PC-3 (cell line): Measurements from ENCODE around the gene SKAP1. TPM values are rescaled to one million over a fixed set of nuclear protein-coding genes. Genes with fewer than 3 reads are reported as not detected.

Source experiments
- ATAC-seq: fragments of 200-7000 bp; cut with Tn5 transposase; 2 replicates; pipeline ENCODE4 v1.9.1; 2020; ENCODE audit warnings: mild to moderate bottlenecking, moderate library complexity
- Bru-seq: library from RNA; stranded (reverse); fragments of 400-500 nt; gene quantifications from one replicate; lab custom pipeline; 2021; lab: Mats Ljungman, UMichigan
- BruChase-seq, 2 experiments: library from RNA; stranded (reverse); fragments of 400-500 nt; gene quantifications; one replicate each; lab custom pipeline; 2021; lab: Mats Ljungman, UMichigan
- BruUV-seq: library from RNA; stranded (reverse); fragments of 400-500 nt; replicated peaks from 2 replicates; lab custom pipeline; 2021; lab: Mats Ljungman, UMichigan
- CTCF ChIA-PET: fragments of 300-600 bp; sonication (Branson Sonifier 250); formaldehyde crosslinking; loops from one replicate; lab custom pipeline; 2022; ENCODE audit warnings: antibody characterized with exemption; lab: Charles Lee
- POLR2A ChIA-PET: fragments of 300-600 bp; sonication (Branson Sonifier 250); formaldehyde crosslinking; loops from one replicate; lab custom pipeline; 2022; ENCODE audit warnings: antibody characterized with exemption; ENCODE audit not compliant: unreplicated experiment; lab: Charles Lee
- DNase-seq: peaks from one replicate; pipeline ENCODE4 v3.0.0-alpha.2; 2015
- H2AFZ ChIP-seq: fragments of 300-600 bp; sonication (generic); 2 replicates; pipeline ENCODE4 v1.6.0; 2016; ENCODE audit warnings: antibody characterized with exemption, low read length
- H3F3A ChIP-seq: fragments of 300-600 bp; sonication (generic); one replicate; pipeline ENCODE4 v1.6.0; 2017; ENCODE audit warnings: antibody characterized with exemption, low read length, control low read depth, mild to moderate bottlenecking; ENCODE audit not compliant: unreplicated experiment
- H3K27ac ChIP-seq: fragments of 300-600 bp; sonication (generic); 2 replicates; pipeline ENCODE4 v1.5.1; 2016; ENCODE audit warnings: mild to moderate bottlenecking, low read length
- H3K27me3 ChIP-seq: fragments of 300-600 bp; sonication (generic); 2 replicates; pipeline ENCODE4 v1.6.1; 2016; ENCODE audit warnings: low read length, mixed read lengths
- H3K36me3 ChIP-seq: fragments of 300-600 bp; sonication (generic); 2 replicates; pipeline ENCODE4 v1.6.1; 2016; ENCODE audit warnings: low read depth, mixed run types, low read length, mixed read lengths
- H3K4me1 ChIP-seq: fragments of 300-600 bp; sonication (generic); 2 replicates; pipeline ENCODE4 v1.5.1; 2016; ENCODE audit warnings: low read length; ENCODE audit not compliant: insufficient read depth
- H3K4me2 ChIP-seq: fragments of 300-600 bp; sonication (generic); 2 replicates; pipeline ENCODE4 v1.6.0; 2016; ENCODE audit warnings: low read length
- H3K4me3 ChIP-seq: fragments of 300-600 bp; sonication (generic); 2 replicates; pipeline ENCODE4 v1.5.1; 2016; ENCODE audit warnings: mild to moderate bottlenecking, low read length, mixed read lengths
- H3K79me2 ChIP-seq: fragments of 300-600 bp; sonication (generic); 2 replicates; pipeline ENCODE4 v1.6.1; 2017; ENCODE audit warnings: low read length, mixed read lengths
- H3K9ac ChIP-seq: fragments of 300-600 bp; sonication (generic); 2 replicates; pipeline ENCODE4 v1.6.0; 2016; ENCODE audit warnings: mild to moderate bottlenecking, low read length
- H3K9me2 ChIP-seq: fragments of 300-600 bp; sonication (generic); replicated peaks from 2 replicates; pipeline ENCODE4 v1.6.1; 2016; ENCODE audit warnings: mixed run types, low read length, mixed read lengths
- H3K9me3 ChIP-seq: fragments of 300-600 bp; sonication (generic); 2 replicates; pipeline ENCODE4 v1.6.1; 2016; ENCODE audit warnings: low read length, mixed read lengths
- H4K20me1 ChIP-seq: fragments of 300-600 bp; sonication (generic); 2 replicates; pipeline ENCODE4 v1.6.1; 2016; ENCODE audit warnings: low read length, mixed read lengths
- CTCF ChIP-seq: fragments of 300-600 bp; sonication (generic); conservative IDR thresholded peaks from 2 replicates; pipeline ENCODE4 v1.5.1; 2017; ENCODE audit warnings: antibody characterized with exemption, low read depth, mild to moderate bottlenecking, low read length
- EZH2 ChIP-seq: fragments of 300-600 bp; sonication (generic); IDR thresholded peaks from one replicate; pipeline ENCODE4 v1.6.1; 2017; ENCODE audit warnings: antibody characterized with exemption, mild to moderate bottlenecking, low read length; ENCODE audit not compliant: unreplicated experiment
- EZH2phosphoT487 ChIP-seq: fragments of 300-600 bp; sonication (generic); IDR thresholded peaks from 2 replicates; pipeline ENCODE4 v1.6.1; 2018; ENCODE audit warnings: mild to moderate bottlenecking, antibody characterized with exemption, low read length, borderline replicate concordance
- intact Hi-C: fragments of 100-400 bp; cut with micrococcal nuclease; formaldehyde crosslinking; loops from 2 replicates; pipeline ENCODE4 v1.9.0; 2023
- long read RNA-seq: library from polyadenylated mRNA; unstranded; transcript quantifications from one replicate; pipeline ENCODE4 v2.0.0, GENCODE V29; 2021; ENCODE audit not compliant: unreplicated experiment
- total RNA-seq: library from RNA; depleted of rRNA; stranded (reverse); fragments of >200 nt; gene quantifications from 2 replicates; pipeline ENCODE4 v1.2.3, GENCODE V29; 2014; rRNA removed

SKAP1 gene
- total RNA-seq (not detected in 2 replicates), Bru-seq, nascent RNA (percentile 14 among the genes with signal in this experiment), BruChase-seq, experiment 1, labeled RNA remaining after a 6-hour chase (percentile 9 among the genes with signal in this experiment), BruChase-seq, experiment 2, labeled RNA remaining after a 2-hour chase (percentile 12 among the genes with signal in this experiment)
- long read RNA-seq: 0 reads

DNA sequence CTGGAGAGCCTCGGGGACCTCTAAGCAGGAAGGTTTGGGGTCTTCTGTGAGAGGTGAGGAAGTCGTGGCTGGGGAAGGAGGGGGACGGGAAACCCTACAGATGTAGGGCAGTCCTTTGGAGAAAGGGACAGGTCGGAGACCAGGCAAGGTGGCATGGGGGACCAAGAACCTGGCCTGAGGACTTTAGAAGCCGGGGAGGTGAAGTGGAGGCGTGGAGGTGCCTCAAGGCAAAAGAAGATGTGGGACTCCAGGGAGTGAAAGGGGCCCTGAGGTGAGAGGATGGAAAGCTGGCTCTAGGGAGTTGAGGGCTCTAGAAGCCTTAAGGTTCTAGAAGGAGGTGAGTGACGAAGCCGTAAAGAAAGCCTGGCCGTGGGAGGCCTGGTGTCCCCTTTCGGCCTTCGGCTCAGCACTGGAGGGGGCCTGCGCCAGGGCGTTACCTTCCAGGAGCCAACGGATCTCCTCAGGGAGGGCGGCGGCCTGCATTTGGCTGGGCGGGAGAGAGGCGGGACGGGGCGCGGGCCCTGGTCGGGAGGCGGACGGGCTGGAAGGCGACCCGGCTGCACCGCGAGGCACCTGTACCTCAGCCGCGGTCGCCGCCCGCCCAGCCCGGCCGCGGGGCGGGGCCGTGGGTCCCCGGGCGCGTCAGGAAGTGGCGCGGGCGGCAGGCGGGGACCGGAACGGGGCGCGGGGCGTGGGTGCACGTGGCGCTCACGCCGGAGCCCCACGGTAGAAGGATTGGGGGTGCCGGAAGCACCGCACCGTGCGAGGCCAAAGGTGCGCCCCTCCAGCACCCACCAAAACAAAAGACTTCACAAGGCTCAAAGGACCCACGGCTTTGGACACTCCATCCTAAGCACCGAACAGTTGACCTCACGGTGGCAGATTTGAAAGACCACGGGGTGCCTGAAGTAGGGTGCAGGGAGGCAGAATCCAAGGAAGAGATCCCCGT is at the start of gene SKAP1:
Gene SKAP1 (minus strand): TSS at position 577 of the 949 bp plus-strand sequence.
- ATAC-seq: no peak
- POLR2A ChIA-PET: interaction anchor here (0.6 kb wide), 1 partner anchor 286 kb away, joined by 4 read pairs; no protein-coding TSS in a partner anchor
- DNase-seq: no peak
- no peak within 1 kb of the TSS for H2AFZ ChIP-seq
- intact Hi-C loops: loop anchor here (5.0 kb wide), 1 partner anchor 107 kb away; no protein-coding TSS in a partner anchor
- no peaks in the 10 kb centered on the region for H4K20me1 ChIP-seq
- no peaks in the 10 kb centered on the region for H3K9me2 ChIP-seq
- no peaks in the 10 kb centered on the region for H3K4me1 ChIP-seq
- H3K27me3 ChIP-seq: no peaks in the 10 kb centered on the region
- no peaks in the 10 kb centered on the region for H3F3A ChIP-seq
- no peak within 1 kb of the TSS for H3K9ac ChIP-seq
- no peaks in the 10 kb centered on the region for H3K79me2 ChIP-seq
- CTCF ChIA-PET: no interaction called here
- TF ChIP-seq EZH2 (no peak), EZH2phosphoT487 (no peak), CTCF (no peak)
- H3K9me3 ChIP-seq: no peaks in the 10 kb centered on the region
- no peak within 1 kb of the TSS for H3K27ac ChIP-seq
- BruUV-seq: no TSS peak
- H3K36me3 ChIP-seq: no peaks in the 10 kb centered on the region
- no peak within 1 kb of the TSS for H3K4me2 ChIP-seq
- H3K4me3 ChIP-seq: no peak within 1 kb of the TSS

DNA sequence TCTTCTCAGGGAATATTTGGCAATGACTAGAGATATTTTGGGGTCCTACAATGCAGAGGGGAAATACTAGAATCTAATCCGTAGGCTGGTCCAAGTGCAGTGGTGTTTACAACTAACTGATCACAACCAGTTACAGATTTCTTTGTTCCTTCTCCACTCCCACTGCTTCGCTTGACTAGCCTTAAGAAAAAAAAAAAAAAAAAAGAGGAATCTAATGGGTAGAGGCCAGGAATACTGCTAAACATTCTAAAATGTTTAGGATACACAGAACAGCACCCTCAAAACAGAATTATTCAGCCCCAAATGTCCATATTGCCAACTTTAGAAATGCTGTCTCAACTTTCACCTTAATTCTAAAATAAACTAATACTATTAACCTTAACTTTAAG is 49.0 kb upstream of the SKAP1 start:
- POLR2A ChIA-PET: no interaction called here
- H3K27ac ChIP-seq: no peak overlapping the region
- no peaks in the 10 kb centered on the region for H3K36me3 ChIP-seq
- no peak overlapping the region for H2AFZ ChIP-seq
- ATAC-seq (no peak), DNase-seq (no peak)
- peaks cover 10% of the 10 kb centered on the region for H3F3A ChIP-seq
- peaks cover 26% of the 10 kb centered on the region for H3K4me1 ChIP-seq
- TF ChIP-seq EZH2 (no peak), CTCF (no peak), EZH2phosphoT487 (no peak)
- BruUV-seq: no TSS peak
- no peak overlapping the region for H3K4me3 ChIP-seq
- no peak overlapping the region for H3K9ac ChIP-seq
- CTCF ChIA-PET: no interaction called here
- H4K20me1 ChIP-seq: no peaks in the 10 kb centered on the region
- H3K79me2 ChIP-seq: no peaks in the 10 kb centered on the region
- H3K9me2 ChIP-seq: no peaks in the 10 kb centered on the region
- H3K9me3 ChIP-seq: no peaks in the 10 kb centered on the region
- intact Hi-C loops: no loop called here
- no peak overlapping the region for H3K4me2 ChIP-seq
- H3K27me3 ChIP-seq: no peaks in the 10 kb centered on the region
